CD4-positive, alpha-beta T cell treated with Interleukin-12 subunit alpha and Interleukin-12 subunit beta, for 1 hour (primary cell): Measurements from ENCODE around the gene AHNAK2.

Source experiments
- DNase-seq: peaks from one replicate; pipeline ENCODE4 v3.0.0-alpha.2; 2020

Gene AHNAK2

DNA sequence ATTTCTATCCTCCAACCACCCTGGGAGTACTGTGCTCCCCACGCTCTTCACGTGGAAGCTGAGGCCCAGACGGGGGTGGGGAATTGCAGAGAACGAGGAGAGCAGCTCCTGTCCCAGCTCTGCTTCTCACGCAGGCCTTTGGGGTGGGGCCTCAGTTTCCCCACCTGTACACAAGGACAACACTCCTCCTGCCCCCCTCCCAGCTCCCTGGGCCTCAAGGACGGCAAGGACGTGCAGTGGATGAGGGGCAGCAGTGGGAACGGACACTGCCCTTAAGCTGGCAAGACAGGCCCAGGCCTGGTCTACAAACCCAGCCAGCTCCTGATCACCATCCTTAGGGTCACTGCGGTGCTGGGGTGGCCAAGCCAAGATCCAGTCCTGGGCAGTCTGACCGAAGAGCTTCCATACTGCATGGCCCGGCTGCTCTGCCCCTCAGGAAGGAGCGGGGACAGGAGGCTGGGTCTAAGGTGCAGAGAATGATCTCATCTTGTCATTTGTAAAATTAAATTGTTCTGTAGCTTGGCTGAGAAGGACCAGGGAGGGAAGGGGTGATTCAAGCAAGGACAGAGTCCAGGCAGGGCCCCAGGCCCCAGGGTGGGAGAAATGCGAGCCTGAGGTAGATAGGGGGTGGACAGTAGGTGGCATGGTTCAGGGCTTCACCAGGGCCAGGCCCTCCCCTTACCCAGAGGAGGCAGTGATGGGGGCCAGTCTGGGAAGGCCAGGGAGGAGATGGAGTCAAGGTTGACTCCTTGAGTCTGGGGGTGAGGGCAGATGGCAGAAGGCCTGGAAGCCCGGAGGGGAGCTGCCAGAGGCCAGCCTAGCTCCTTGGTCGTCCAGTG lies 6.1 kb upstream of the AHNAK2 start:
- DNase-seq = no peak

DNA sequence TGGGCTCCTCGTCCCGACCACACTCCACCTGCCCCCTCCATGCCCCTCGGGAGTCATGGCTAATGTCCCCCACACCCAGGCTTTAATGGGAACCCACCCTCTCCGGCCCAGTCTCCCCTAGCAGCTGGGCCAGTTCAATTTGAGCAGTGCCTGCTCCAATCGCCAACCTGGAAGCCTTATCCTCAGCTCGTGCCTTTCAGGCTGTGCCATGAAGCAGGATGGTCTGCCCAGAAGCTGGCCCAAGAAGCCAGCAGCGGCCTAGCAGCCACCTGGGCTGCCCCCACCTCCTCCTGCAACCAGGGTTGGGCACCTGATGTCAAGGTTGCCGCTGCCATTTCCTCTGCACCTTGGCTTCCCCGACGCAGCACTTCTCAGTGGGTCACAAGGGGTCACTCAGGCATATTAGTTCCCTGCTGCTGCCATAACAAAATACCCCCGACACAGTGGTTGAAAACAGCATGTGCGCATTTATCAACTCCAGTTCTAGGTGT lies 5.1 kb upstream of the AHNAK2 start:
- DNase-seq = no peak

DNA sequence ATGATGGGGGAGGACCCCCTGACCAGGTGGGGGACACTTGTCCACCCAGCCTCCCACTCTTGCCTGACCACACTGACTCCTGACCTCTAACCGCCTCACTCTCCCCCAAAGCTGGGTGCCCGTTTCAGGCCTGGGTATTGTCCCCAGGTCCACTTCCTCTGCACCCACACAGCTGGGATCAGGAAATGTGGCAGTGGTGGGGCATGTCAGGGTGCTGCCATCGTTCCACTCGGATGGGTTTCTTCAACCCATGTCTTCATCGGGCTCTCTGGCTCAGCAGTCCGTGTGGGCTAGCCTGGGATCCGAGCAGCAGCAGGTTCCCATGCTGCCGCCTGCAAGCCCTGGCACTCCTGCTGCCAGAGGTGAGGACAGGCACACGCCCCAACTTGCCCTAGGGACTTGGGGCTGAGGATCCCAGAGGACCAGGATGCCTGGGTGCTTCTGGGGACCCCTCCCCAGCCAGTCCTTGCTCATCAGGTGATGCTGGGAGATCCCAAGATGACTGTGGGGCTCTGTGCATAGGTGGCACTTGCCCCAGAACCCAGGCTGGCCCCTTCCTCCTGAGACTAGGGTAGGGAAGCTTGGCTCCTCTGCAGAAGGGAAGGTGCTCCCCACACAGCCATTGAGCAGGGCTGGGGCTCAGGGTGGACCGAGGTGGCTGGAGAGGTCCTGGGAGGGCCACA lies 4.5 kb upstream of the AHNAK2 start:
- DNase-seq = no peak

DNA sequence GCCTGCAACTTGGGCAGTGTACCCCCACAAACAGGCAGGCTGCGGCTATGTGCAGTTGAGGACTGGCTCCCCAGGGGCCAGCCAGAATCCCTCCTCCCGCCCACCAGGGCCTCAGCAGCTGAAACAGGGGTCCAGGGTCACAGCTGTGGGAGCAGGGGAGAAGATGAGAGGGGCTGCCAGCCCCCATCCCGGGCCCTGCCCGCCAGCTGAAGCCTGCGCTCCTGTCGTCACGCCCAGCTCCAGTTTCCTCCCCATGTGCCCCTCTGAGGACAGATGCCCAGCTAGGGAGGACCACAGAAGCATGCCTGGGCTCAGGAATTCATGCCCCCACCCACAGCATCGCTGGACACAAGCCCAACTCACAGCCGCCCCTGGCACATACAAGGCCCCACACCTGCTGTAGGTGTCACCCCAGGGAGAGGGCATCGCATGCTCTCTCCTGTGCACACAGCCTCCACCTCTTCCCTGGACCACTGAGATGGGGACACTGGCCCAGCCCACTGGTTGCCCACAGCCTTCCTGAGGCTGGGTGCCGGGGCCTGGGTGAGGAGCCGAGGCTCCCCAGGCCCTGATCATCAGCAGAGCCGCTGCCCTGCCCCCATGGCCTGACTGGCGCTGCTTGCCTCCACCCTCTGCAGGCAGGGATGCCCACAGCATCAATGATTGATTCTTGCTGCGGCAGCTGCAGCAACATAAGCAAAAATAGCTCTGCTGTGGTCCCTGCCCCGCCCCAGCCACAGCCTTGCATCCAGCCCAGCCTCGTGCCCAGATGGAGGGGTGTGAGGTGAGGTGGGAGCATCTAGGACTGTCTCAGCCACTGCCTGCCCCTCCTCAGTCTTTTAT lies 3.7 kb upstream of the AHNAK2 start:
- no peak for DNase-seq

DNA sequence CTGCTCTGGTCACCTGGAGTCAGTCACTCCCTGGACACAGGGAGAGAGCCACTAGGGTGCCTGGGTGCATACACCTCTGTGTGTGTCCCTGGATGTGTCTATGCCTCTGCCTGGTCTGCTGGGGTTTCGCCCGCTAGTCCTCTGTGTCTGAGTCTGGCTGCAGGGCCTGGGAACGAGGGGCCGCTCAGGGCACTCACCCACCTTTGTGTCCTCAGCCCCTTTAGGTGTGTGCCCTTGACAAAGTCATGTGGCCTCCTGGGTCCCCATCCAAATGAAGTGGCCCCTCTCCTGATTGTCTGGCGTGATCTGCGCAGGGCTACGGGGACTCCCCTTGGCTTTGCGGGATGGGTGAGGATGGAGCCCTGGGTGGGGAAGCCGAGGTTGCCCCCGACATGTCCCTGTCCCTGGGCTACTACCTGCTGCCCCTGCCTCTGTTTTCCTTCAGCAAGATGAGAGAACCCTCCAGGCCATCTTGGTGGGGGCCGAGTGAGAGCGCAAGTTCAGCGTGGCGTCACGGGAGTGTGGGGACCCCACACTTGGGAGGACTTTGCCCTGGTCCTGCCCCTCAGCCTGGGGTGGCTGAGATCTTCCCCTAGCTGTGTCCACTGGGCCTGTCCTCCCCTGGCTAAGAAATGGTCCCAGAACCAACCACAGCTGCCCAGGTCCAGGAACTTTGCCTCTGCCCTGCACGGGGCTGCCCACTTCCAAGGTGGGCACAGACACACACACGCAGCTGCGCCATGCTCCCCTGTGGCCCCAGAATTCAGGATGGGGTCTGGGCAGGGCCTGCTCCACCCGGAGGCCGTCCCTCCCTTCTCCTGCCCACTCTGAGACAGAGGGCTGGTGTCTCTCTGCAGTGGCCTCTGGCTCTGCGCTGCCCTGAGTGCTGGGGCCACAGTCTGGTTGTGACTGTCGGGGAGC lies 2.7 kb upstream of the AHNAK2 start:
- no peak for DNase-seq

DNA sequence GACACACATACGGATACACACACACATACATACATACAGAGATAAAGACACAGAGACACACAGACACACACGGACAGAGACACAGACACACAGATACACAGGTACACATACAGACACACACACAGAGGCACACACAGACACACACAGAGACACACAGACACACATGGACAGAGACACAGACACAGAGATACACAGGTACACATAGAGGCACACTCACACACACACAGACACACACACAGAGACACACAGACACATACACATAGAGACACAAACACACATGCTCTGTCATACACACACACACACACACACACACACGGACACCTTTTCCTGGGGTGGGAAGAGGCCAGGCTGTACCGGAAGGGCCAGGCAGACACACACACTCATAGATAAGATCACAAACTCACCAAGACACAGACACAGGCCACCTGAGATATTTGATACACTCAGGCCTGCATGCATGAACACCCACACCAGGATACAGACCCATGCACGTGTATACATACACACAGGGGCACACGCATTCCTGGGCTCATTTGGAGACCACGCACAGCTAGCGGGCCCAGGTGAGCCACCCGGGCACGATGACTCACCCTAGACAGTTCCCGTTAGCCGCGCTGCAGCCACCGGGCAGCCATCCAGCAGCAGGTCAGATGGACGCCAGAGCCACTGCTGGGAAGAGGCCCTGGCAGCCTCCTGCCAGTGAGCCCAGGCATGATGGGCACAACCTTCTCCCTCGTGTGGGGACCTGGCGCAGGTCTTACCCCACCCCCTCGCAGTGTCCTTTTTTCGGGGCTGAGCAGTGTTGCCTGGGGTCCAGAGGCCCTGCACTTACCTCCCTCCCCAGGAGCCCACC lies 1.8 kb upstream of the AHNAK2 start:
- DNase-seq = no peak

DNA sequence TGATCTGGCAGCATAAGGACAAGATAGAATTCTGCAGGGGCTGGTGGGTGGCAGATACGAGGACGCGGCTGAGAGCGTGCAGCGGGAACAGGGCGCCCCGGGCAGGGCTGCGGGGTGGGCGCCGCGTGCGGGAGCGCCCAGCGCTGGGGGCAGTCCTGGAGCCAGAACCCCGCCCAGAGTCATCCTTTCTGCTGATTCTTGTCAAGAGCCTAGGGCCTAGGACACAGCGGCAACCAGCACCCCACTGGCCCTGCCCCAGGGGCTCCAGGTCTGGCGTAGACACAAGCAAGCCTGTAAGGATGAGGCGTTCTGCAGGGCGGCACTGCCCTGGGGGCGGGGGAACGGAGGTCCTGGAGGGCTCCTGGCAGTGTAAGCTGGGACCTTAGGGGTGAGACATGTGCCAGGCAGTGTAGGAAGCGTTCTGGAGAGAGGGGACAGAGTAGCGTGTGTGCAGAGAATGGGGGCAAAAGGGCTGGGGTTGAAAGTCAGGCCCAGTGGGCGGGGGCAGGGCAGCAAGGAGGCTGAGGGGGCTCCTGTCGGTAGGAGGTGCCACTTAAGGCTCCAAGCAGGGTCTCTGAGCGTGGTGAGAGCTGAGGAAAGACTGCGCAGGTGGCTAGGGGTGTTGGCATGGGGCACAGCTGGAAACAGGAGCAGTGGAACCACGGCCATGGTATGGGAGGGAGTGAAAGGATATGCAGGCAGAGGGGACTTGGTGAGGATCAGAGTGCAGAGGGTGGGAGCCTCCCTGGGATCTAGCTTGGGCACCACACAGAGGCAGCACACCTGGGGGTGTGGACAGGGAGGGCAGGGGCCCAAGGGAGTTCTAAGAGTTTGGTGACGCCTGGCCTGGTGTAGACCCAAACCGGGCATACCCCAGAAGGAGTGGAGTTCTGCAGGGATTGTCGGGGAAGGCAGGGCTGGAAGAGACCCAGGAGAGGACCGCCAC lies 845 bp upstream of the AHNAK2 start:
- DNase-seq = no peak

DNA sequence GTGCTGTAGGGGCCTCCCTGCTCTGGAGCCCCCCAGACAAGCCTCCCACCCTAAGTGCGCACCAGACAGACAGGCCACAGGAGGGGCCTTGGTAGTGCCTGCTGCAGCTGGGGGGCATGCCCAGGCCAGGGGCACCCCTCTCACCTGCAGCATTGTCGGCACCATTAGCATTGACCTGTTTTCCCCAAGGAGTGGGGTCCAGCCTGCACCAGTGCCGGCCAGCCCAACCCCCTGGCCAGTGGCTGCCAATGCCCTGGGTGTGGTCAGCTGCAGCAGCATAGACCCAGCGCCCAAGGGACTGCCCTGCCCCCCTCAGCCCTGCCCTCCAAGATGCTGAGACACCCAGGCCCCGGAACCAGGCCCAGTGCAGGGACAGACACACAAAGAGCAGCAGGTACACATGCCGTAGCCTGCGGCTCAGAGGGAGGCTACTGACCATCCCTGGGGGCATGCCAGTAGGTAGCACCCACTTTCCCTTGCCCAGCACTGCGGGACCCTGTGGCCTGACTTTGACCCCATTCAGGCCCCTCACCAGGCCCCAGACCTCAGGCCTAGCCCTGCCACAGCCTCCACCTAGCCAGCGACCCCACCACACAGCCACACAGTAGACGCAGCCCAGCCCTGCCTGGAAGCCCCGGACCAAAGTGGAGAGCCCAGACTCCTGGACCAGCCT lies 1.0 kb downstream of the AHNAK2 start:
- no peak for DNase-seq

DNA sequence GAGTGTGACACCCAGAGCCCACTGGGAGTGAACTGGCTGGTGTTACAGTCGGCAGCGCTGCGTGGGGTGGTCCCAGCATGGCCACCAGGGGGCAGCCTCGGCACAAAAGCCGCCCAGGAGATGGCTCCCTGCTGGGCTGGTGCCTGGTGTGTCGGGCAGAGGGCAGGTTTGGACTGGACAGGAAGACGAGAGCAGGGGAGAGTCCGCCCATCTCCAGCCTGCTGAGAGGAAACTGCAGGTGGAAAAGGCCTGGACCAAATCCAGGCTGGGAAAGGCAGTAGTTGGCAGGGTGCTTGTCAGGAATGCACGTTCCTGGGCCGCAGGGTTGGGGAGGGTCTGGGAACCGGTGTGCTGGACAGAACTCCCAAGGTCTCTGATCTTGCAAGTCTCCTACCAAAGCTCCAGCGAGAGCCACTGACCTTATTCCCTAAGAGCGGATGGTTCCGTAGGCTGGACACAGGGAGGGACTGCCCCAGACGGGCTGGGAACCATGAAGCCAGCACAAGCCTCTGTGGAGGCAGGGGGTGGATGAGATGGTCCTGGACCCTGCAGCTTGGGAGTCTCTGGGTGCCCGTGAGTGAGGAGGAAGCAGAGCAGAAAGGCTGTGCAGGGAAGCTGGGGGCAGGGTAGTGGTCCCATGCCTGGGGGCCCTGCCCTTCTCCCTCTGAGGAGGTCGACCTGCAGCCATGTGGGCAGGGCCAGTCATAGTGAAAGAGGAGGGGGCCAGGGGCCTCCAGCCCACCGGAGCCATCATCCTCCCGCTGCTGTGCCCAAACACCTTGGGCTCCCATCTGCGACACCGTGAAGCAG lies 1.8 kb downstream of the AHNAK2 start:
- peak; percentile 88 for DNase-seq

DNA sequence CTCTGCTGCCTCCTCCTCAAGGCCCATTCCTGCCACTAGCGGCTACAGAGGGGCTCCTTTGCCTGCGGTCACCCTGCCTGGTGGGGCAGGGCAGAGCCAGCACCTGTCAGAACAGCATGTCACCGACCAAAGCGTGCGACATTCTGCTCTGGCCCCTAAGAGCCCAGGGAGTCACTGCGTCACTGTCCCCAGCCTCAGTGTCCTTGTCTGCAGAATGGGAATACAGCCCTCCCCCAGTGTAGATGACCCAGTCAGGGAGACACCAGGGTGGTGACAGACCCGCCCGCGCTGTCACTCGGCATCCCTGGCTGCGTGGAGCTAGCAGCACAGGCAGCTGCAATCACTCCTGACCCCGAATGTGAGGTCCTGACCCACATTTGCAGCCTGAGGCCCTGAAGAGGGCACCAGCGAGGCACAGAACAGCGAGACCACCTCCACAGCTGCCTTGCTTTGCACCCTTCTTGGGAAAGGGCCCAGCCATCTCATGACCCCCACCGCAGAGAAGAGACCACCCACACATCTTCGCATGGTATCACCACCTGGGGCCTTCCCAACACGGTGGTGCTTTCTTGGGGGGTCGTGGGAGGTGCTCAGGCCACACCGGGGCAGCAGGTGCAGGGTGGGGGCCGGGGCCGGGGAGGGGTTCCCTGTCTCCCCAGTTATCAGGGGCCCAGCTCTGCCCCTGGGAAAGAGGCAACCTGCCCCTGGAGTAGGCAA lies 2.5 kb downstream of the AHNAK2 start:
- DNase-seq = peak; percentile 27

DNA sequence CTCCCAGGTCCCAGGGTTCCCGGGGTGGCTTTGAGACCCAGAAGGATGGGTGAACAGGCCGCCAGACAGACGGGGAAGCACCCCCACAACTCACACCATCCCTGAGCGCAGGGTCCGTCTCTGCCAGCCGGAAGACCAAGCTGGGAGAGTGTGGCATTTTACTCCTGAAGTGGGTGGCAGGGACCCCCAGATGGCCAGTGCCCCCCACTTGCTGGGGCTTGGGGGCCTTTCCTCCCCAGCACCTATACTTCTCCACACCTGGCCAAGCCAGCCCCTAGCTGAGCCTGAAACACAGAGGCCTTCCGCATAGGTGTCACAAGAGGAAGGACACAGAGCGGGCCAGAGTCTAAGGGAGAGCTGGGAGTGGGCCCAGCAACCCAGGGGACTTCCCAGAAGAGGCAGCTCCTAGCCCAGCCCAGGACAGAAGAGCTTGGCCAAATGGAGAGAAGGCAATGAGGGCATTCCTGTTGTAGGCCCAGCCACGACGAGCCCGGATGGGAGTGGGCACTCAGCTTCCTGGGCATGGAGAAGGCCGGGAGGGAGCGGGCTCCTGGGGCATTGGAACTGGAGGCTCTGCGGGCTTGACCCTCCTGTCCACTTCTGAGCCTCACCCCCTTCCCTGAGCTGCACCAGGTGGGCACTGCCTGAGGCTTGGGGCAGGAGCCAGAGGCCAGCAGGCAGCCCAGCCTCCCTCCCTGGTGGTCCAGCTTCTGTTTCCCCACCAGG lies 3.3 kb downstream of the AHNAK2 start:
- DNase-seq = no peak

DNA sequence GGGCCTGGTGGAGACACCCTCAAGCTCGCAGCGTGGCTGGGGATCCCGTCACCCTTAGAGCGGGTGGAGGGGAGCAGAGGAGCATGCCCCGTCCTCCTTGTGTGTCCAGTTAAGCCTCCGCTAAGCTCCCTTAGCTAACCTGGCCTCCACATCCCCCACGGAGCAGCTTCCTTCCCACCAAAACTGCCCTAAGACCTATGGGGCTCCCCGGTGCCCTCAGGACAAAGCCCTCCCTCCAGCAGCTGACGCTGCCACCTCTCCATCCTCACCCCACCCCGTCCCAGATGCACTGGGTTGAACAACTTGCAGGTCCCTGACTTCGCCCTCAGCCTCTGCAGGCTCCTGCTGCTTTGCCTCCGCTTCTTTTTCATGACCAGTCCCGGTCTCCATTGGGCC lies 4.0 kb downstream of the AHNAK2 start:
- DNase-seq = no peak

DNA sequence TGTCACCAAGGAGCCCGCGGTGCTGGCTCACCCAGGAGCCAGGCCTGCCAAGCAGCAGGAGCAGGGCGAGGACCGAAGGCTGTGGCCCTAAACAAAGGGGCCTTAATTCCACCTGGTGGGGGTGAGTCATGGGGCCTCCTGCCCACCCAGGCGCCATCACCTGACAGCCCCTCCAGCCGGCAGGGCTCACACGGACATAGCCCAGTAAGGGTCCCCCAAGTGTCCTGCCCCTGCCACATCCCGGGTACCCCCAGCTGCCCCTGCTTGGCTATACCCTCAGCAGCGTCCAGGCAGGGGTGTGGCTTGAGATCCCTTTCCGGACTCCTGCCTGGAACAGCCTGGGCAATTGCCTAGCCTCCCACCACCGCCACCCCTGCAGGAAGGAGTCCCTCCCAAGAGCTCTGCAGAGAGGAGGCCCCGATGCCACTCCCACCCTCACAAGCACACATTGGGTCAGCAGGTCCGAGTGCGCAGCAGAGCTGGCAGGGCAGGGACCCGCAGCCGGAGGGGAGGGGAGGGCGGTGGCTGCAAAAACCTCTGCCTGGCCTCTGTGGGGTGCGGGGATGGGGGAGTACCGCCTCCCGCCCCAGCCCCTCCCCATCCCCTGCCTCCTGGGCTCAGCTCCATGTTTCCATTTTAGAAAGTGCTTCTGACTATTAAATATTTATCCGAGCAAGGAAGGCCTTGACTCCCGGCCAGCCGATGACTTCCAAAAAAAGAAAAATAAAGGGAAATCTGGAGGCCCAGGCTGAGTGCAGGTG lies 4.6 kb downstream of the AHNAK2 start:
- no peak for DNase-seq

DNA sequence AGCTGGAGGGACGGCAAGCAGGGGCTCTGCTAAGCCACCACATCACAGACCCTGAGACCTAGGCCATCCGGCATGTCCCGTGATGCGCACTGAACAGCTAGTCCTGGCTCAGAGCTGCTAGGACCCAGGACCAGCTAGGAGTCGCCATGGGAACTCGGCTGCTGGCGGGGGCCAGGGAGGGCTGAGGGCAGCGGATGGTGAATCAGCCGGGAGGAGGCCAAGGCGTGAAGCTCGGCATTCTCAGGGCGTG lies 5.1 kb downstream of the AHNAK2 start:
- DNase-seq = no peak

DNA sequence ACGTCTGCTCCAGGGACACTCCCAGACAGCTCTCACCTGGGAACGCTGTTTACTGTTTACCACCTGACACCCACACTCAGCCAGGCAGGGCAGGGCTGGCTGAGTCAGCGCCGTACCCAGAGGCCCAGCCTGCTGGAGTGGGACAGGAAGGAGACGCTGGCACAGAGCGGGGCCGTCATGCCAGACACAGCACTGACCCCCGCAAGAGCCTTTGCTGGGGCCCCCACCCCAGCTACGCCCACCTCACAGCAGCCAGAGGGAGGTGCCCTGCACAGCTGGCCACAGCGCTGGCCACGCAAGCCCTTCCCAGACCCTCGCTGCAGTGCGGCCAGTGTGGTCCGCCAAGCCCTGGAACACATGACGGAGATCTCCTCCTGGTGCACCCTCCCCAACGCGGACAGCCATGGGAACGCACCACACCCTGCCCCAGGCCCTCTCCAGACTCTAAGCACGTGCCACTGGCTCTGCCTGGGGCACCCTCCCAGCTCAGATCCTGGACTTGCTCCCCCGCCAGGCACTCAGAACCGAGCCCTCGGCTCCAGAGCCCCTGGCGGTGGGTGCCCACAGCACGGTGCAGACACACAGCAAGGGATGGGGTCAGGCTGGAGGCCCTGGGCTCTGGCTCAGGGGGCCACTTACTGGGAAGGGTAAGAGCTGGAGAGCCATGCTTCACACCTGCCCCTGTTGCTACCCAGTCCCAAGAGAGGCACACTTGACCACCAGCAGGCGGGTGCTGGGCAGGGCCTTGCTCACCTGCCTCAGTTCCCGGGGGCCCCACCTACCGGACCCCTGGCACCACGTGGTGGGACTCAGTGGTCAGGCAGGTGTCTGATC lies 5.7 kb downstream of the AHNAK2 start:
- no peak for DNase-seq
